ENCODE data around the gene SLC35F3.
"Not testable (repeated sequence)": the region's sequence is repeated elsewhere in the genome, so short reads cannot be mapped to it uniquely, and the experiment has no call there.

The SLC35F3 gene

GRCh38 chr1:234205966-234206365 lies 301.5 kb downstream of the SLC35F3 start:
- Histone ChIP-seq H3K27me3 (ENCODE audit: control insufficient read depth in 5 of 5, insufficient read depth in 4 of 5, low read length in 5 of 5) (peaks cover 0 to 4% (median 0%) of the 10 kb centered on the region in 5 donors), H3K36me3 (ENCODE audit: control insufficient read depth in 5 of 5, insufficient read depth in 5 of 5, low read length in 5 of 5) (no peaks in the 10 kb centered on the region), H3K9ac (ENCODE audit: low read length in 5 of 5) (no peak overlapping the region), H3K4me1 (ENCODE audit: control insufficient read depth in 5 of 5, insufficient read depth in 5 of 5, low read length in 5 of 5) (no peaks in the 10 kb centered on the region), H3K4me3 (ENCODE audit: low read depth in 1 of 5, low read length in 5 of 5) (no peak overlapping the region), H3K9me3 (ENCODE audit: control insufficient read depth in 5 of 5, low read length in 5 of 5) (peaks cover 0 to 4% (median 0%) of the 10 kb centered on the region in 5 donors), H3K27ac (ENCODE audit: low read depth, low read length) (no peak overlapping the region)

- Histone ChIP-seq H3K27ac (ENCODE audit: low read depth, low read length) (no peak overlapping the region), H3K27me3 (ENCODE audit: control insufficient read depth in 5 of 5, insufficient read depth in 4 of 5, low read length in 5 of 5) (peaks cover 0 to 4% (median 0%) of the 10 kb centered on the region in 5 donors), H3K36me3 (ENCODE audit: control insufficient read depth in 5 of 5, insufficient read depth in 5 of 5, low read length in 5 of 5) (no peaks in the 10 kb centered on the region), H3K9ac (ENCODE audit: low read length in 5 of 5) (no peak overlapping the region), H3K4me1 (ENCODE audit: control insufficient read depth in 5 of 5, insufficient read depth in 5 of 5, low read length in 5 of 5) (no peaks in the 10 kb centered on the region), H3K4me3 (ENCODE audit: low read depth in 1 of 5, low read length in 5 of 5) (no peak overlapping the region), H3K9me3 (ENCODE audit: control insufficient read depth in 5 of 5, low read length in 5 of 5) (peaks cover 0 to 4% (median 0%) of the 10 kb centered on the region in 5 donors)
These were observed 302.3 kb downstream of the SLC35F3 start for GRCh38 chr1:234206651-234207284.

DNA sequence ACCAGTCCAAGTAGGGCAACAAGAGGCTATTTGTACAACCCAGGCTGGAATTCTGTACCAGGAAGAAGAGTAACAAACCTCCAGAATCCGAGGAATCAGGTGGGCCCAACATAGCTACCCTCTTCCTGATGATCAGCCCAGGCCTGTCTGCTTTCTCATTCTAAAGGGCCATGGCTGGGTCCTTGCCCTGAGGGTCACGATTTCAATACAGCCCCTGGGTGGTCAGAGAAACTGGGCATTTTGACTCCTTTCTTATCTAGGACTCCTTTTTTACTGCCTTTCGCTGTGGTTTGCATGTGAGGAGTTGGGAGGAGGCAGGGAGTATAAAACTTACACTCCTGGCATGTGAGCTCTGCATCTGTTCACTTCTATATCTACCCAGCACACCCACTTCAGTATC lies 303.9 kb downstream of the SLC35F3 start:
- Histone ChIP-seq H3K27ac (ENCODE audit: low read depth, low read length) (no peak overlapping the region), H3K9ac (ENCODE audit: low read length in 5 of 5) (no peak overlapping the region)

DNA sequence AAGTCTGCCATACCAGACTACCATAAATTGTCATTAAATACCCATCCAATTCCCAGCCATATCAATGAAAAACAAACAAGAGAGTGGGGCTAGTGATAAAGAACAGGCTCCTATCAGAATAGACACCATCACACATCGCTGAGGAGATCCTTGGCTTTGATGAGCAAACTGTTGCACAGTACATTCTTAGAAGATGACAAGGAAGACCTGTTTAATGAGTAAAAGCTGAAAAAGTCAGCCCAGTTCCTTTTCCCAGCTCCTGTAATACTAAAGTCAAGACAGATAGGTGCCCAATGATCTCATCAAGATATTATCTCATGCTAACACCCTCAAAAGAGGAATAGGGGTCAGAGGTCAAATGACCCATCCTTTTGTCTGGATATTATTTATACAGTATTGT lies 304.3 kb downstream of the SLC35F3 start:
- peaks cover 0 to 4% (median 0%) of the 10 kb centered on the region in 5 donors for H3K4me1 ChIP-seq (ENCODE audit: control insufficient read depth in 5 of 5, insufficient read depth in 5 of 5, low read length in 5 of 5)
- H3K27ac ChIP-seq (ENCODE audit: low read depth, low read length): no peak overlapping the region
- no peaks in the 10 kb centered on the region for H3K36me3 ChIP-seq (ENCODE audit: control insufficient read depth in 5 of 5, insufficient read depth in 5 of 5, low read length in 5 of 5)
- peaks cover 2 to 13% (median 11%) of the 10 kb centered on the region in 5 donors for H3K27me3 ChIP-seq (ENCODE audit: control insufficient read depth in 5 of 5, insufficient read depth in 4 of 5, low read length in 5 of 5)
- no peak overlapping the region for H3K9ac ChIP-seq (ENCODE audit: low read length in 5 of 5)
- no peak overlapping the region for H3K4me3 ChIP-seq (ENCODE audit: low read depth in 1 of 5, low read length in 5 of 5)
- H3K9me3 ChIP-seq (ENCODE audit: control insufficient read depth in 5 of 5, low read length in 5 of 5): peaks cover 0 to 4% (median 0%) of the 10 kb centered on the region in 5 donors

More for the DNA sequence above, 303.9 kb downstream of the SLC35F3 start:
- H3K4me1 ChIP-seq (ENCODE audit: control insufficient read depth in 5 of 5, insufficient read depth in 5 of 5, low read length in 5 of 5): no peaks in the 10 kb centered on the region
- peaks cover 0 to 10% (median 7%) of the 10 kb centered on the region in 5 donors for H3K27me3 ChIP-seq (ENCODE audit: control insufficient read depth in 5 of 5, insufficient read depth in 4 of 5, low read length in 5 of 5)
- H3K4me3 ChIP-seq (ENCODE audit: low read depth in 1 of 5, low read length in 5 of 5): no peak overlapping the region
- H3K36me3 ChIP-seq (ENCODE audit: control insufficient read depth in 5 of 5, insufficient read depth in 5 of 5, low read length in 5 of 5): no peaks in the 10 kb centered on the region
- H3K9me3 ChIP-seq (ENCODE audit: control insufficient read depth in 5 of 5, low read length in 5 of 5): peaks cover 0 to 4% (median 0%) of the 10 kb centered on the region in 5 donors

- not testable (repeated sequence) for H3K9ac ChIP-seq (ENCODE audit: low read length in 5 of 5); H3K4me3 ChIP-seq (ENCODE audit: low read depth in 1 of 5, low read length in 5 of 5); H3K36me3 ChIP-seq (ENCODE audit: control insufficient read depth in 5 of 5, insufficient read depth in 5 of 5, low read length in 5 of 5); H3K9me3 ChIP-seq (ENCODE audit: control insufficient read depth in 5 of 5, low read length in 5 of 5); H3K27ac ChIP-seq (ENCODE audit: low read depth, low read length)
- Histone ChIP-seq H3K4me1 (ENCODE audit: control insufficient read depth in 5 of 5, insufficient read depth in 5 of 5, low read length in 5 of 5) (peaks cover 0 to 18% (median 6%) of the 10 kb centered on the region in 5 donors), H3K27me3 (ENCODE audit: control insufficient read depth in 5 of 5, insufficient read depth in 4 of 5, low read length in 5 of 5) (peaks cover 17 to 26% (median 22%) of the 10 kb centered on the region in 5 donors)
These were observed 306.0 kb downstream of the SLC35F3 start for GRCh38 chr1:234210429-234210828.

GRCh38 chr1:234211855-234212254 lies 307.4 kb downstream of the SLC35F3 start:
- not testable (repeated sequence) for H3K27ac ChIP-seq (ENCODE audit: low read depth, low read length); H3K4me3 ChIP-seq (ENCODE audit: low read depth in 1 of 5, low read length in 5 of 5); H3K9ac ChIP-seq (ENCODE audit: low read length in 5 of 5); H3K9me3 ChIP-seq (ENCODE audit: control insufficient read depth in 5 of 5, low read length in 5 of 5); H3K36me3 ChIP-seq (ENCODE audit: control insufficient read depth in 5 of 5, insufficient read depth in 5 of 5, low read length in 5 of 5)
- Histone ChIP-seq H3K27me3 (ENCODE audit: control insufficient read depth in 5 of 5, insufficient read depth in 4 of 5, low read length in 5 of 5) (peaks cover 26 to 32% (median 28%) of the 10 kb centered on the region in 5 donors), H3K4me1 (ENCODE audit: control insufficient read depth in 5 of 5, insufficient read depth in 5 of 5, low read length in 5 of 5) (peaks cover 0 to 18% (median 6%) of the 10 kb centered on the region in 5 donors)

GRCh38 chr1:234212764-234213657 lies 308.5 kb downstream of the SLC35F3 start:
- no peak overlapping the region for H3K27ac ChIP-seq (ENCODE audit: low read depth, low read length)
- no peaks in the 10 kb centered on the region for H3K36me3 ChIP-seq (ENCODE audit: control insufficient read depth in 5 of 5, insufficient read depth in 5 of 5, low read length in 5 of 5)
- no peak overlapping the region for H3K9ac ChIP-seq (ENCODE audit: low read length in 5 of 5)
- H3K4me3 ChIP-seq (ENCODE audit: low read depth in 1 of 5, low read length in 5 of 5): no peak overlapping the region
- peaks cover 23 to 32% (median 28%) of the 10 kb centered on the region in 5 donors for H3K27me3 ChIP-seq (ENCODE audit: control insufficient read depth in 5 of 5, insufficient read depth in 4 of 5, low read length in 5 of 5)
- H3K9me3 ChIP-seq (ENCODE audit: control insufficient read depth in 5 of 5, low read length in 5 of 5): peaks cover 0 to 3% (median 0%) of the 10 kb centered on the region in 5 donors
- peaks cover 0 to 18% (median 6%) of the 10 kb centered on the region in 5 donors for H3K4me1 ChIP-seq (ENCODE audit: control insufficient read depth in 5 of 5, insufficient read depth in 5 of 5, low read length in 5 of 5)

GRCh38 chr1:234213658-234214128 lies 309.2 kb downstream of the SLC35F3 start:
- H3K4me1 ChIP-seq (ENCODE audit: control insufficient read depth in 5 of 5, insufficient read depth in 5 of 5, low read length in 5 of 5): peaks cover 0 to 18% (median 6%) of the 10 kb centered on the region in 5 donors
- peak overlapping the region in 4 of 5 donors; percentile 23 to 50 (median 38) for H3K4me3 ChIP-seq (ENCODE audit: low read depth in 1 of 5, low read length in 5 of 5)
- H3K27ac ChIP-seq (ENCODE audit: low read depth, low read length): no peak overlapping the region
- H3K9me3 ChIP-seq (ENCODE audit: control insufficient read depth in 5 of 5, low read length in 5 of 5): peaks cover 0 to 3% (median 0%) of the 10 kb centered on the region in 5 donors
- no peak overlapping the region for H3K9ac ChIP-seq (ENCODE audit: low read length in 5 of 5)
- H3K36me3 ChIP-seq (ENCODE audit: control insufficient read depth in 5 of 5, insufficient read depth in 5 of 5, low read length in 5 of 5): no peaks in the 10 kb centered on the region
- H3K27me3 ChIP-seq (ENCODE audit: control insufficient read depth in 5 of 5, insufficient read depth in 4 of 5, low read length in 5 of 5): peaks cover 23 to 32% (median 28%) of the 10 kb centered on the region in 5 donors

DNA sequence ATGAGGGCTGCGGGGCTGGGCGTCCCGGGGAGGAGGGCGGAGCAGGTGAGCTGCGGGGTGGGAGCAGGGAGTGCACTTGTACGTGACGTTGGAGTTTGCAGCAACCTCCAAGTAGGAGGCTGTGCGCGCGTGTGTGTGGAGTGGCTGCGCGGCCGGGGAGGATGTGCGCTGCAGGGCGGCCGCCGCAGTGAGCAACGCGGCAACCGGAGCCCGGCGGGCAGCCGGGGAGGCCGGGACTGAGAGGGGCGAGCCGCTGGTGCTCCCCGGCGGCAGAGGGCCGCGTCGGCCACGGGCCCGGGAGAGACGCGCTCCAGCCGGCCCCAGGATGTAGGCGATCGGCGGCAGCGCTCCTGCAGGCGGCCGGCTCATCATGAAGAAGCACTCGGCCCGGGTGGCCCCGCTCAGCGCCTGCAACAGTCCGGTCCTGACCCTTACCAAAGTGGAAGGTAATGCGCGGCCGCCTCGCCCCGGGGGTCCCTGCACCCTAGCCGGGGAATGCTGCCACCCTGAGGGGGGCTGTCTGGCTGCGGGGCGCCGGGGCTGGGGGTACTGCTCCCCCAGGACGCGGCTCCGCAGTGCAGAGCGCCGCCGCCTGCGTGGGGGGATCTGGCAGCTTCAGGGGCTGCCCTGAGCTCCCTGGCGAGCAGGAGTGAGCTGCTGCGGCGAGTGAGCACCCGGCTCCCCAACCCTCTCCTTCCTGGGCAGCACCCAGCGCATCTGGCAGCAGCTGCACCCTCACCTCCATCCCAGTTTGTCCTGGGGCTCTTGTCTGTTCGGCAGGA lies 309.8 kb downstream of the SLC35F3 start:
- H3K27me3 ChIP-seq (ENCODE audit: control insufficient read depth in 5 of 5, insufficient read depth in 4 of 5, low read length in 5 of 5): peaks cover 23 to 32% (median 28%) of the 10 kb centered on the region in 5 donors
- peak overlapping the region in 4 of 5 donors; percentile 23 to 50 (median 38) for H3K4me3 ChIP-seq (ENCODE audit: low read depth in 1 of 5, low read length in 5 of 5)
- no peak overlapping the region for H3K27ac ChIP-seq (ENCODE audit: low read depth, low read length)
- peaks cover 0 to 18% (median 6%) of the 10 kb centered on the region in 5 donors for H3K4me1 ChIP-seq (ENCODE audit: control insufficient read depth in 5 of 5, insufficient read depth in 5 of 5, low read length in 5 of 5)
- H3K36me3 ChIP-seq (ENCODE audit: control insufficient read depth in 5 of 5, insufficient read depth in 5 of 5, low read length in 5 of 5): no peaks in the 10 kb centered on the region
- H3K9me3 ChIP-seq (ENCODE audit: control insufficient read depth in 5 of 5, low read length in 5 of 5): peaks cover 0 to 3% (median 0%) of the 10 kb centered on the region in 5 donors
- no peak overlapping the region for H3K9ac ChIP-seq (ENCODE audit: low read length in 5 of 5)

All from subcutaneous abdominal adipose tissue (tissue), 5 donors.